Keratinocyte (primary cell): ENCODE data around the gene CRTC1. TPM values are rescaled to one million over a fixed set of nuclear protein-coding genes. Genes with fewer than 3 reads are reported as not detected.
A peak's percentile ranks its signal among the peaks of the same experiment; 100 is the strongest.

Experiments
- DNase-seq: peaks from one replicate; pipeline ENCODE4 v3.0.0-alpha.2; 2011; ENCODE audit warnings: low read depth, missing footprints, low spot score
- FAIRE-seq: peaks from 2 replicates; lab custom pipeline; 2011; peaks lifted over from hg19 to GRCh38; lab: Jason Lieb, UNC
- H2AFZ ChIP-seq: 2 replicates; pipeline ENCODE4 v1.6.0; 2012; ENCODE audit warnings: low read length, control low read depth, inconsistent platforms; ENCODE audit not compliant: control insufficient read depth
- H3K27ac ChIP-seq: 2 replicates; pipeline ENCODE4 v1.5.1; 2011; ENCODE audit warnings: low read length; ENCODE audit not compliant: control insufficient read depth, insufficient read depth
- H3K27me3 ChIP-seq: 3 replicates; pipeline ENCODE4 v1.6.0; 2011; ENCODE audit warnings: low read length; ENCODE audit not compliant: control insufficient read depth, insufficient read depth; ENCODE audit errors: extremely low read depth
- H3K36me3 ChIP-seq, 2 experiments: 2 replicates in 1 of 2; 3 replicates in 1 of 2; pipeline ENCODE4 v1.5.1; 2011; ENCODE audit warnings: low read length in 2 of 2, mild to moderate bottlenecking in 1 of 2; ENCODE audit not compliant: control insufficient read depth in 2 of 2, insufficient read depth in 2 of 2; ENCODE audit errors: extremely low read depth in 1 of 2
- H3K4me1 ChIP-seq: 3 replicates; pipeline ENCODE4 v1.5.1; 2011; ENCODE audit warnings: low read length; ENCODE audit not compliant: control insufficient read depth, insufficient read depth; ENCODE audit errors: extremely low read depth
- H3K4me2 ChIP-seq: 3 replicates; pipeline ENCODE4 v1.6.0; 2011; ENCODE audit warnings: low read depth, low read length; ENCODE audit not compliant: control insufficient read depth, insufficient read depth; ENCODE audit errors: extremely low read depth
- H3K4me3 ChIP-seq, 3 experiments: fragments of 200-600 bp in 1 of 3; sonication (generic) in 1 of 3; 2 replicates in 2 of 3; 3 replicates in 1 of 3; pipeline ENCODE4 v1.5.1; 2011 to 2016; ENCODE audit warnings: low read length in 3 of 3, mild to moderate bottlenecking in 3 of 3, control low read depth in 2 of 3, inconsistent platforms in 1 of 3, low read depth in 1 of 3, mixed read lengths in 1 of 3, mixed run types in 1 of 3, moderate library complexity in 1 of 3; ENCODE audit not compliant: control insufficient read depth in 2 of 3, insufficient read depth in 2 of 3; ENCODE audit errors: extremely low read depth in 1 of 3
- H3K79me2 ChIP-seq: 2 replicates; pipeline ENCODE4 v1.6.0; 2012; ENCODE audit warnings: low read length; ENCODE audit not compliant: control insufficient read depth, insufficient read depth
- H3K9ac ChIP-seq: 3 replicates; pipeline ENCODE4 v1.6.0; 2011; ENCODE audit warnings: low read length; ENCODE audit not compliant: control insufficient read depth, insufficient read depth; ENCODE audit errors: extremely low read depth
- H3K9me1 ChIP-seq: 3 replicates; pipeline ENCODE4 v1.6.0; 2011; ENCODE audit warnings: low read length; ENCODE audit not compliant: control insufficient read depth, insufficient read depth; ENCODE audit errors: extremely low read depth
- H3K9me3 ChIP-seq: 2 replicates; pipeline ENCODE4 v1.5.1; 2012; ENCODE audit warnings: low read depth, low read length; ENCODE audit not compliant: control insufficient read depth
- H4K20me1 ChIP-seq: 3 replicates; pipeline ENCODE4 v1.6.0; 2011; ENCODE audit warnings: low read length; ENCODE audit not compliant: control insufficient read depth, insufficient read depth; ENCODE audit errors: extremely low read depth
- EZH2 ChIP-seq: IDR thresholded peaks from one replicate; pipeline ENCODE4 v1.6.1; 2012; ENCODE audit warnings: inconsistent platforms, mild to moderate bottlenecking, low read length, moderate library complexity
- dilution Hi-C: fragments of 300-500 bp; cut with MboI; formaldehyde crosslinking; loops from one replicate; pipeline ENCODE4 v1.7.0; 2020; ENCODE audit warnings: low sequenced_read_pairs; ENCODE audit not compliant: extremely low pct_ligation_motif_present
- polyA plus RNA-seq, 5 experiments: library from polyadenylated mRNA; depleted of rRNA in 3 of 5; stranded (reverse) in 3 of 5; stranded (forward) in 1 of 5; unstranded in 1 of 5; fragments of >200 nt; gene quantifications; 1 replicate in 1 of 5; 2 replicates in 3 of 5; 3 replicates in 1 of 5; pipeline versions ENCODE4 v1.2.1 to v1.2.3, GENCODE V29; 2011 to 2012; ENCODE audit warnings: missing spikeins in 2 of 5, low read depth in 1 of 5, low replicate concordance in 1 of 5
- TF ChIP-seq, protein P1 (sequence below), 3 experiments: IDR thresholded peaks in 1 of 3; conservative IDR thresholded peaks in 1 of 3; optimal IDR thresholded peaks in 1 of 3; 2 replicates in 2 of 3; 3 replicates in 1 of 3; pipeline versions ENCODE3 to v1.5.1; 2011; ENCODE audit warnings: low read length in 3 of 3, mild to moderate bottlenecking in 3 of 3, moderate library complexity in 2 of 3, control low read depth in 1 of 3, inconsistent platforms in 1 of 3; ENCODE audit not compliant: insufficient read depth in 2 of 3; ENCODE audit errors: extremely low read depth in 1 of 3

CRTC1 gene
- polyA plus RNA-seq, 1 donor (not counting 4 experiments of a cell fraction or from before 2014, with no cell fraction given), result 0.54 TPM

DNA sequence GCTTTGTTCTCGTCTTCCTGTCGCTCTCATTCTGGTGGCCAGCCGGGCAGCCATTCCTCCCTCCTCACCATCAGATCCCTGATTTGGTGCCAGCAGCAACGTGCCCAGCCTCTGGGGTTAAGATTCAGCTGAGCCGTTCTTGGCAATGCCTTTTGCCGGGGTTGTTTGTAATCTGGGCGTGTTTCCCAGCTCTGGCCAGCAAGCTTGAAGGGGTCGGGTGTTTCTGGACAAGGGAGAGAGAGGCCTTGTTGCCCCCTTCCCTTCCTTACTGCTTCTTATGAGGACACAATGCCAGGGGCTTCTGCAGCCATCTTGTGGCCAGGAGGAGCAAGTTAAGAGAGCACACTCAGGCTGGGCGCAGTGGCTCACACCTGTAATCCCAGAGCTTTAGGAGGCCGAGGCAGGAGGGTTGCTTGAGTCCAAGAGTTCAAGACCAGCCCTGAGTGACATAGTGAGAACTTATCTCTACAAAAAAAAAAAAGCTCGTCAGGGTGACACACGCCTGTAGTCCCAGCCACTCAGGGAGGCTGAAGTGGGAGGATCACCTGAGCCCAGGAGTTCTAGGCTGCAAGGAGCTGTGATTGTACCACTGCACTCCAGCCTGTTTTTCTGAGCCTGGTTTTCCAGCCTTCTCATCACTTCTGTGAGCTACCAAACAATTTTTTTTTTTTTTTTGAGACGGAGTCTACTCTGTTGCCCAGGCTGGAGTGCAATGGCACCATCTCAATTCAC lies 10.7 kb upstream of the CRTC1 start:
- H2AFZ ChIP-seq, result no peak overlapping the region
- H3K4me2 ChIP-seq, result no peak overlapping the region
- H4K20me1 ChIP-seq, result no peaks in the 10 kb centered on the region
- no peak overlapping the region for H3K27ac ChIP-seq
- dilution Hi-C loops, result no loop called here
- FAIRE-seq, result no peak
- no peak for DNase-seq
- no peak overlapping the region for H3K4me3 ChIP-seq
- H3K27me3 ChIP-seq, result no peaks in the 10 kb centered on the region
- H3K4me1 ChIP-seq, result peaks cover 7% of the 10 kb centered on the region
- H3K9ac ChIP-seq, result no peak overlapping the region
- no peaks in the 10 kb centered on the region for H3K79me2 ChIP-seq
- no peaks in the 10 kb centered on the region for H3K9me1 ChIP-seq
- H3K36me3 ChIP-seq, result peaks cover 0 to 5% of the 10 kb centered on the region in 2 experiments
- no peaks in the 10 kb centered on the region for H3K9me3 ChIP-seq
- TF ChIP-seq, protein P1, sequence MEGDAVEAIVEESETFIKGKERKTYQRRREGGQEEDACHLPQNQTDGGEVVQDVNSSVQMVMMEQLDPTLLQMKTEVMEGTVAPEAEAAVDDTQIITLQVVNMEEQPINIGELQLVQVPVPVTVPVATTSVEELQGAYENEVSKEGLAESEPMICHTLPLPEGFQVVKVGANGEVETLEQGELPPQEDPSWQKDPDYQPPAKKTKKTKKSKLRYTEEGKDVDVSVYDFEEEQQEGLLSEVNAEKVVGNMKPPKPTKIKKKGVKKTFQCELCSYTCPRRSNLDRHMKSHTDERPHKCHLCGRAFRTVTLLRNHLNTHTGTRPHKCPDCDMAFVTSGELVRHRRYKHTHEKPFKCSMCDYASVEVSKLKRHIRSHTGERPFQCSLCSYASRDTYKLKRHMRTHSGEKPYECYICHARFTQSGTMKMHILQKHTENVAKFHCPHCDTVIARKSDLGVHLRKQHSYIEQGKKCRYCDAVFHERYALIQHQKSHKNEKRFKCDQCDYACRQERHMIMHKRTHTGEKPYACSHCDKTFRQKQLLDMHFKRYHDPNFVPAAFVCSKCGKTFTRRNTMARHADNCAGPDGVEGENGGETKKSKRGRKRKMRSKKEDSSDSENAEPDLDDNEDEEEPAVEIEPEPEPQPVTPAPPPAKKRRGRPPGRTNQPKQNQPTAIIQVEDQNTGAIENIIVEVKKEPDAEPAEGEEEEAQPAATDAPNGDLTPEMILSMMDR (optimal IDR thresholded peaks at IDR 0.05 in 1 of 3, IDR thresholded peaks at IDR 0.05 in 1 of 3, conservative IDR thresholded peaks at IDR 0.05 in 1 of 3; ENCODE audit: extremely low read depth in 1 of 3, insufficient read depth in 2 of 3, low read length in 3 of 3), result peak in 2 of 3 experiments; percentile 12 to 47
- TF ChIP-seq EZH2, result no peak

DNA sequence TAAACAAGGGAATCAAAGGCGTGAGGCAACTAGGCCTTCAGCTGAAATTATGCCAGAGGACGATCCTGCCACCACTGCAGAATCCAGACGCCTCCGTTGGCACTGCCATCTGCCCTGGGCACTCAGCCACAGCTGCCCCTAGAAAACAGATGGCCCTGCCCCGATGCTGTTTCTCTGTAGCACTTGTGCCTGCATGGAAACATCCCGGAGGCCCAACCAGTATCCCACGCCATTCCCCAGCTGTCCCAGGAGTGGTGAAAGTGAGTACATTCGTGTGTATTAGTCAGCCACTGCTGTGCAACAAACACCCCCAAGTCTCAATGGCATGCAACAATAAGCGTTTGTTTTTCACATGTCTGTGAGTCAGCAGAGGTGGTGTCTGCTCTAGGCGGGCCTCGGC lies 8.9 kb upstream of the CRTC1 start:
- Histone ChIP-seq H3K4me3 (no peak overlapping the region), H4K20me1 (no peaks in the 10 kb centered on the region), H3K79me2 (no peaks in the 10 kb centered on the region), H3K9ac (no peak overlapping the region), H3K27ac (no peak overlapping the region), H3K36me3 (no peaks in the 10 kb centered on the region), H3K27me3 (no peaks in the 10 kb centered on the region), H2AFZ (no peak overlapping the region), H3K9me1 (no peaks in the 10 kb centered on the region), H3K4me1 (peaks cover 15% of the 10 kb centered on the region), H3K4me2 (no peak overlapping the region), H3K9me3 (no peaks in the 10 kb centered on the region)
- dilution Hi-C loops, result no loop called here
- no peak for DNase-seq
- TF ChIP-seq EZH2, result no peak
- TF ChIP-seq, protein P1 (optimal IDR thresholded peaks at IDR 0.05 in 1 of 3, IDR thresholded peaks at IDR 0.05 in 1 of 3, conservative IDR thresholded peaks at IDR 0.05 in 1 of 3; ENCODE audit: extremely low read depth in 1 of 3, insufficient read depth in 2 of 3, low read length in 3 of 3), result no peak
- FAIRE-seq, result no peak
